HL-60 (cell line): Measurements from ENCODE around the gene PES1.
"Not testable (repeated sequence)": the region's sequence is repeated elsewhere in the genome, so short reads cannot be mapped to it uniquely, and the experiment has no call there.

Experiments
- DNase-seq, 2 experiments: peaks; one replicate each; pipeline ENCODE4 v3.0.0-alpha.2; 2010 to 2020; ENCODE audit warnings: low read depth in 1 of 2, low spot score in 1 of 2
- H3K27ac ChIP-seq: fragments of 250-450 bp; sonication (Bioruptor Pico); replicated peaks from 2 replicates; pipeline ENCODE4 v1.5.1; 2020; ENCODE audit warnings: mild to moderate bottlenecking, moderate library complexity
- H3K27me3 ChIP-seq: fragments of 250-450 bp; sonication (Bioruptor Pico); 2 replicates; pipeline ENCODE4 v1.5.1; 2021; ENCODE audit warnings: mild to moderate bottlenecking, moderate library complexity; ENCODE audit not compliant: insufficient read depth, poor library complexity, severe bottlenecking
- H3K4me3 ChIP-seq: replicated peaks from 2 replicates; pipeline ENCODE4 v1.5.1; 2011; ENCODE audit warnings: mild to moderate bottlenecking, control low read depth, low read length; ENCODE audit not compliant: insufficient read depth
- GABPA ChIP-seq: IDR thresholded peaks from 2 replicates; pipeline ENCODE4 v1.6.1; 2012; ENCODE audit warnings: low read depth
- POLR2AphosphoS5 ChIP-seq: IDR thresholded peaks from 2 replicates; pipeline ENCODE4 v1.6.1; 2012; ENCODE audit warnings: low read depth
- REST ChIP-seq: IDR thresholded peaks from 2 replicates; pipeline ENCODE4 v1.6.1; 2012; ENCODE audit warnings: low read depth; ENCODE audit not compliant: insufficient replicate concordance
- SPI1 ChIP-seq: IDR thresholded peaks from 2 replicates; pipeline ENCODE4 v1.6.1; 2012; ENCODE audit warnings: low read depth, mild to moderate bottlenecking, borderline replicate concordance
- TF ChIP-seq, protein P1 (sequence below): IDR thresholded peaks from one replicate; pipeline ENCODE4 v1.5.1; 2011; ENCODE audit warnings: low read length, control low read depth, inconsistent platforms; ENCODE audit not compliant: insufficient read depth

PES1 gene

DNA sequence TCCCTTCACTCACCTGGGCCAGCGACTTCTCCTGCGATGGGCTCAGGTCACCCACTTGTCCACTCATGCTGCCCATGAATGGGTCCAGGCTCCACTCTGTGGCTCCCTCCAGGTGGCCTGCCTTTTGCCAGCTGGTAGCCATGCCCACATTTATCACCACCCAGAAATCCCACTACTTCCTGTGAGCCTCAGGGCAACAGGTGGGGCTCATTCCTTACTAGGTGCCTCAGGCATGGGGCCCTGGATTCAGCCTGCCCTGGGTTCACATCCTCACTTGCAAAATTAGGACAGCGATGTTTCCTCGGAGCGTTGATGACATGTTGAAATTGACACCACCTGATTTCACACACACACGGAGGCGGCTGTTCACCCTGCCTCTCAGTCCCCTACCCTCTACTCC is 45.1 kb downstream of the PES1 start, which contains the start of gene SEC14L6:
Gene SEC14L6, minus strand, starts transcription at position 126 of the 400 bp plus-strand sequence. Its CDS starts 59 bp downstream, at position 67.
- DNase-seq, result no peak
- Histone ChIP-seq H3K27me3 (peaks cover 16% of the 10 kb centered on the region), H3K4me3 (no peak within 1 kb of the TSS), H3K27ac (no peak within 1 kb of the TSS)
- TF ChIP-seq GABPA (no peak), SPI1 (no peak), REST (no peak), POLR2AphosphoS5 (no peak)
- TF ChIP-seq, protein P1, sequence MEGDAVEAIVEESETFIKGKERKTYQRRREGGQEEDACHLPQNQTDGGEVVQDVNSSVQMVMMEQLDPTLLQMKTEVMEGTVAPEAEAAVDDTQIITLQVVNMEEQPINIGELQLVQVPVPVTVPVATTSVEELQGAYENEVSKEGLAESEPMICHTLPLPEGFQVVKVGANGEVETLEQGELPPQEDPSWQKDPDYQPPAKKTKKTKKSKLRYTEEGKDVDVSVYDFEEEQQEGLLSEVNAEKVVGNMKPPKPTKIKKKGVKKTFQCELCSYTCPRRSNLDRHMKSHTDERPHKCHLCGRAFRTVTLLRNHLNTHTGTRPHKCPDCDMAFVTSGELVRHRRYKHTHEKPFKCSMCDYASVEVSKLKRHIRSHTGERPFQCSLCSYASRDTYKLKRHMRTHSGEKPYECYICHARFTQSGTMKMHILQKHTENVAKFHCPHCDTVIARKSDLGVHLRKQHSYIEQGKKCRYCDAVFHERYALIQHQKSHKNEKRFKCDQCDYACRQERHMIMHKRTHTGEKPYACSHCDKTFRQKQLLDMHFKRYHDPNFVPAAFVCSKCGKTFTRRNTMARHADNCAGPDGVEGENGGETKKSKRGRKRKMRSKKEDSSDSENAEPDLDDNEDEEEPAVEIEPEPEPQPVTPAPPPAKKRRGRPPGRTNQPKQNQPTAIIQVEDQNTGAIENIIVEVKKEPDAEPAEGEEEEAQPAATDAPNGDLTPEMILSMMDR, result no peak

- peaks cover 20% of the 10 kb centered on the region for H3K27me3 ChIP-seq
- H3K4me3 ChIP-seq, result no peak overlapping the region
- no peak for DNase-seq
- TF ChIP-seq GABPA (no peak), REST (no peak), POLR2AphosphoS5 (no peak), SPI1 (no peak)
- TF ChIP-seq, protein P1, result no peak
- no peak overlapping the region for H3K27ac ChIP-seq
Observed at GRCh38 chr22:30542811-30543188, 48.9 kb downstream of the PES1 start.

DNA sequence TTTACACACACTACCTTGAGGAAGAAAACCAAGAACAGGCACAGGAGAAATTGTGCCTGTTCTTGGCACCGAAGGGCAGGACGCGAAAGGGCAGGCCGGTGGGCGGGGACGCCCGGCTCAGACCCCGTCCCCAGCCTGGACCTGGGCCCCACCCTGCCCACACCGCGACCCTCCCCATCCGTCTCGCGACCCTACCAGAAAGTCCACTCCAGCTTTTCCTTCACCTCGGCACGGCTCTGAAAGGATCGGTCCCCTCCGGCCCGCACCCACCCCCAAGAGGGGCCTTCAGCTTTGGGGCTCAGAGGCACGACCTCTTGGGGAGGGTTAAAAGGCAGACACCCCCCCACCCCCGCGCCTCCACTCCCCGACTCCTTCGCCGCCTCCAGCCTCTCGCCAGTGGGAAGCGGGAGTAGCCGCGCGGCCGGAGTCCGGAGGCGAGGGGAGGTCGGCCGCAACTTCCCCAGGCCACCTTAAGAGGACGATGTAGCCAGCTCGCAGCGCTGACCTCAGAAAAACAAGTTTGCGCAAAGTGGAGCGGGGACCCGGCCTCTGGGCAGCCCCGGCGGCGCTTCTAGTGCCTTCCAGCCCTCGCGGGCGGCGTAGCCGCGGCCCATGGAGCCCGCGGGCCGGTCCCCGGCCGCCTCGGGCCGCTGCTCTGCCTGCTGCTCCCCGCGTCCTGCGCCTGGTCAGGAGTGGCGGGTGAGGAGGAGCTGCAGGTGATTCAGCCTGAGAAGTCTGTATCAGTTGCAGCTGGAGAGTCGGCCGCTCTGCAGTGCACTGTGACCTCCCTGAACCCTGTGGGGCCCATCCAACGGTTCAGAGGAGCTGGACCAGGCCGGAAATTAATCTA is 49.5 kb downstream of the PES1 start:
- Histone ChIP-seq H3K4me3 (no peak overlapping the region), H3K27me3 (peaks cover 20% of the 10 kb centered on the region), H3K27ac (no peak overlapping the region)
- no peak for DNase-seq
- no peak for TF ChIP-seq REST
- no peak for TF ChIP-seq GABPA
- TF ChIP-seq POLR2AphosphoS5, result no peak
- TF ChIP-seq, protein P1, result no peak
- no peak for TF ChIP-seq SPI1

- not testable (repeated sequence) for H3K27ac ChIP-seq, H3K4me3 ChIP-seq, DNase-seq
- peaks cover 20% of the 10 kb centered on the region for H3K27me3 ChIP-seq
Observed at GRCh38 chr22:30541511-30541910, 50.2 kb downstream of the PES1 start.
